GM21381 (cell line): ENCODE data around the gene CBARP.

Experiments used
- ATAC-seq: cut with Tn5 transposase; IDR thresholded peaks from one replicate; pipeline ENCODE4 v1.9.1; 2021; ENCODE audit warnings: mild to moderate bottlenecking, moderate library complexity; ENCODE audit not compliant: unreplicated experiment

CBARP gene

DNA sequence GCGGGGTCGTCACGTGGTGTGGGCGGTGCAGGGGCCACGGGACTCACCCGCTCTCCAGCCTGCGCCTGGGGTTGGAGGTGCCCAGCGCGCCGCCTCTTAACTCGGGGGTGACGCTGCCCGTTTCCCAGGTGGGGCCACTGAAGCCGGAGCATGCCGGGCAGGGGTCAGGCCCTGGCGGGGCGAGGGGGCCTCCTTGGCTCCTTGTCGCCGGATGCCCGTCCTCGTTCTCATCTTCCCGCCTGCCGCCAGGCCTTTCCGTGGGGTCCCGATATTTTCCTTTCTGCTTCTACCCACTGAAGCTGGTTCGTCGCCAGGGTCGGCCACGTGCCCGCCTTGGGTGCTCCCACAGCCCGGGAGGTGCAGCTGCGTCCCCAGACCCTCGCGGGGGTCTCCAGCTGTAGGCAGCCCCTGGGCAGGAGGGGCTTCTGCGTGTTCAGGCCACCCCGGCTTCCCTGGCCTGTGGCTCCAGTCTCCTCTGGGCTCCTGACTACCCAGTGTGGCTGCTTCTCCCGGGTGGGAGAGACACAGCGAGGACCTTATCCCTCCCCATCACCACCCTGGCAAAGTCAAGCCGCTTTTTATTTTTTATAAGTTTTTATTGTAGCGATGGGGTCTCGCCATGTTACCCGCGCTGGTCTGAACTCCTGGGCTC, 38.3 kb upstream of the CBARP start:
- no peak for ATAC-seq

DNA sequence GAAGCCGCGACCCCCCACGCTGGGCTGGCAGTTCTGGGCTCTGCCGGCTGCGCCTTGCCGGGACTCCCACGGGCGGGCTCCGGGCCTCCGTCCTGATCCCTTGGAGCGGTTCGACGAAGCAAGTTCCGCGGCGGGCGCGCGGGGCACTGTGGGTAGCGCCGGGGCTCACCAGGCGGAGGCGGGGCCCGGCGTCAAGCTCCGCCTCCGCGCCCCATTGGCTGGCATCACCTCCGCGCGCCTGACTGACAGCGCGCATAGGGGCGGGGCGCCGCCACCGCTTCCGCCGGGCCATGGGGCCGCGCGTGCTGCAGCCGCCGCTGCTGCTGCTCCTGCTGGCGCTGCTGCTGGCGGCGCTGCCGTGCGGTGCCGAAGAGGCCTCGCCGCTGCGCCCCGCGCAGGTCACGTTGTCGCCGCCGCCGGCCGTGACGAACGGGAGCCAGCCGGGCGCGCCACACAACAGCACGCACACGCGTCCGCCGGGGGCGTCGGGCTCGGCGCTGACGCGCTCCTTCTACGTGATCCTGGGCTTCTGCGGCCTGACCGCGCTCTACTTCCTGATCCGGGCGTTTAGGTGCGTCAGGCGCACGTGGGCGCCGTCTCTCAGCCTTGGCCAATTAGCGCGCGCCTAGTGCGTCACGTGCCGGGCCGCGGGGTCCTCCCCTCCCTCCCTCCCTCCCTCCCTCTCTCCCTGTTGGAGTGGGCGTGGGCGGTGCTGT, 37.6 kb upstream of the CBARP start, which contains the start of gene FAM174C:
Gene FAM174C, plus strand, starts transcription at position 271 of the 716 bp plus-strand sequence. Its CDS starts 20 bp downstream, at position 291.
- ATAC-seq, result peak; percentile 70

DNA sequence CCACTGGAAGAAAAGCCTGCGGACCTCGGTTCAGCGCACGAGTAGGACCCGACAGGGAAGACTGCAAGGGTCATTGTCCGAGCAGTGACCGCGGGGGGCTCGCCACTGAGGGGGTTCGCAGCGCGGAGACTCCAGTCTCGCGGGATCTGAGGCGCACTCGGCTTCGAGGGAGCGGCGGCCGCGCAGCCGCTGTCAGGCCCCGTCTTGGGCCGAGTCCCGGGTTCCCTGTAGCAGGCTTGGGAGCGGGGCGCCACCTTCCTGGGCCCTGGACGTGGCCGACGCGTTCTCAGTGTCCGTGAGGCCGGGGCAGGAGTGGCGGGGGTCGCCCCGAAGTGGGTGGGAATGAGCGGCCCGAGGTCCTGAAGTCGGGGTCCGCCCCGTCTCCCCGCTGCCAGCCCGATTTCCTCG, 37.1 kb upstream of the CBARP start:
- ATAC-seq, result no peak

DNA sequence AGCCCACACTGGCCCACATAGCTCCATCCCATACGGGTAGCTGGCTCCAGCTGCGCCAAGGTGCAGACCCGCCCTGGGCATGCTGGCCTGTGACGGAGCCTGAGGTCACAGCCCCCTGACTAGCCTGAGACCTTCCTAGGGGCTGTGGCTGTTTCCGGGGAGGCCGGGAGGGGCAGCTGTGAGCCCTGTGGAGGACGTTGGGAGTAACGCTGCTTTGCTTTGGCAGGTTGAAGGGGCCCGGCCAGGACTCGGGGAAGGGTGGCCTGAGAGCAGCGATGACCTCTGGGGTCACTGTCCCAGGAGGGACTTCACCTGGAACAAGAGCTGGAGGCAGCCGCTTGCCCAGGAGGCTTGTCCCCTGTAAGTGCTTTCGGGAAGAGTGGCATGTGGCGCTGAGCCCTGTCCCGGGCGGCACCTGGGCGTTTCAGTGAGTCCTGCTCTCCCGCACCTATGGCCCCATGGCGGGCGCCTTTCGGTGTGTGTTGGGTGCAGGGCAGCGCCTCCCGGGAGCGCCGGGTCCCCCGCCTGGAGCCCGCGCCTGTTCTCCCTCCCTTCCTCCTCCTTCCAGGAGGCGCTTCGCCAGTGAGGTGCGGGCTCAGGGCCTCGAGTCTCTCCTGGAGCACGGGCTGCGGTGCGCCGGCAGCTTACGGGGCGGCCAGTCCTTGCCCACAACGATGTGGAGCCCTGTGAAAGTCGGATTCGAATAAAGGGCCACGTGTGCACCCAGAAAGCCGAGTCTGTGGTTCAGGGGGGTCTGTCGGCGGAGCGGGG, 36.5 kb upstream of the CBARP start:
- no peak for ATAC-seq

- ATAC-seq, result no peak
Measured at GRCh38 chr19:1273263-1274041, 35.6 kb upstream of the CBARP start.

- ATAC-seq, result no peak
Measured at GRCh38 chr19:1272423-1273262, 34.8 kb upstream of the CBARP start.

DNA sequence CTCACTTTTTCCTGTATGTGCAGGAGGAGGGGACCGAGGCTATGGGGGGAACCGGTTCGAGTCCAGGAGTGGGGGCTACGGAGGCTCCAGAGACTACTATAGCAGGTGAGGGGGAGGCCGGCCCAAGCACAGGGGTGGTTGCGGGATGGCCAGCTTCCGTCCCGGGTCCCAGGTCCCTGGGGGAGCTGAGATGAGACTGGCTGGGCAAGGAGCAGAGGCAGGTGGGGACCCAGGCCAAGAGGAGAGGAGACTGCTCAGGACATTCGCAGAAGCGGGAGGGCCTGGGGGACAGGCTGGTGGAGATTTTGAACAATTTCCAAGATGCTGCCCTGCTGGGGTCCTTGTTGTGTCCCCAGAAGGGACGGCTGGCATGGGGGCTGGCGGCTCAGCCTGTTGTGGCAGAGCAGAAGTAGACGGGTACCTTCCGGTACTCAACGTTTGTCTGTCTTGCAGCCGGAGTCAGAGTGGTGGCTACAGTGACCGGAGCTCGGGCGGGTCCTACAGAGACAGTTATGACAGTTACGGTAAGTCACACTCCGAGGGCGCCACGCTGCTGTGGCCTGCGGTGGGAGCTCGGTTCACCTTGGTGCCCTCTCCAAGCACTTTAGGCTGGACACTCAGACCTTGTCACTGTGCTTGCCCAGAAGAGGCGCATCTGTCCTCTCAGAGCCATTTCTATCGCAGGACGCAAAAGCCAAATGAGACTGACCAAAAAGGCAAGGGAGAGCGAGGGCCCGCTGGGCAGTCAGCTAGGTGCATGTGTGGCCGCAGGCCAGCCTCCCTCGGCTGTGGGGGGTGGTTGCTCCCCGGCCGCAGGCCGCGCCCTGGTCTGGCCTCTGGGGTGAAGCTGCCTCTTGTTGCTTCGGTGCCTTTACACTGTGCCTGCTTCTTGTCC, 34.0 kb upstream of the CBARP start:
- no peak for ATAC-seq

DNA sequence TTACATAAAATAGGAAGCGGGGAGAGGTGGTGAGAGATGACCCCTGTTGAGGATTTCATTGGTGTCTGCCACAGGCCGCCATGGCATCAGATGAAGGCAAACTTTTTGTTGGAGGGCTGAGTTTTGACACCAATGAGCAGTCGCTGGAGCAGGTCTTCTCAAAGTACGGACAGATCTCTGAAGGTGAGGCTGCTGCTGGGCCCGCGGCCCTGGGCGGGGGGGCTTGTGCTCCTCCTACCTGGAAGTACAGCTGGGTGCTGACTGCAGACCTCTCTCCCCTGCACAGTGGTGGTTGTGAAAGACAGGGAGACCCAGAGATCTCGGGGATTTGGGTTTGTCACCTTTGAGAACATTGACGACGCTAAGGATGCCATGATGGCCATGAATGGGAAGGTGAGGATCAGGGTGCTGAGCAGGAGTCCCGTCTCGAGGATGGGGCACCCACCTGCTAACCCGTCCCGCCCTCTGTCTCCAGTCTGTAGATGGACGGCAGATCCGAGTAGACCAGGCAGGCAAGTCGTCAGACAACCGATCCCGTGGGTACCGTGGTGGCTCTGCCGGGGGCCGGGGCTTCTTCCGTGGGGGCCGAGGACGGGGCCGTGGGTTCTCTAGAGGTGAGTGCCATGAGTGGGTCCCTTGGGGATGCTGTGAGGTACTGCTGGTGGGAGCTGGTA, 33.2 kb upstream of the CBARP start:
- no peak for ATAC-seq

GRCh38 chr19:1270213-1270853, 32.5 kb upstream of the CBARP start:
- no peak for ATAC-seq

GRCh38 chr19:1269478-1270212, 31.8 kb upstream of the CBARP start:
- ATAC-seq, result peak; percentile 27

DNA sequence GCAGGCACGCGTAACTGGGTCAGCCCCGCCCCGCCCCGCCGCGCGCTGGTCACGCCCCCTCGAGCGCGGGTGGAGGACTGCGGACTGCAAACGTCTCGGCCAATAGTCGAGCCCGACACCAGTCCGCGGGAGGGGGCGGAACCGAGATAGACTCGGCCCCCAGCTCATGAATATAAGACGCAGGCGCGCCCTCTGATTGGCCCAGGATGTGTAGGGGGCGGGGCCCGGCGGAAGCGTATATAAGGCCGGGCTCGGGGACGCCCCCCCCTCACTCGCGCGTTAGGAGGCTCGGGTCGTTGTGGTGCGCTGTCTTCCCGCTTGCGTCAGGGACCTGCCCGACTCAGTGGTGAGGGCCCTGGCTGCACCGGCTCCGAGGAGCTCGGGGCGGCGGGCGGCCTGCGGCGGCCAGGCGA, 31.3 kb upstream of the CBARP start, which contains the start of gene CIRBP:
Gene CIRBP, plus strand, starts transcription at position 268 of the 413 bp plus-strand sequence. CDS start 1,602 bp downstream, outside the sequence.
- peak; percentile 49 for ATAC-seq

GRCh38 chr19:1268226-1269064, 30.6 kb upstream of the CBARP start:
- ATAC-seq, result no peak

DNA sequence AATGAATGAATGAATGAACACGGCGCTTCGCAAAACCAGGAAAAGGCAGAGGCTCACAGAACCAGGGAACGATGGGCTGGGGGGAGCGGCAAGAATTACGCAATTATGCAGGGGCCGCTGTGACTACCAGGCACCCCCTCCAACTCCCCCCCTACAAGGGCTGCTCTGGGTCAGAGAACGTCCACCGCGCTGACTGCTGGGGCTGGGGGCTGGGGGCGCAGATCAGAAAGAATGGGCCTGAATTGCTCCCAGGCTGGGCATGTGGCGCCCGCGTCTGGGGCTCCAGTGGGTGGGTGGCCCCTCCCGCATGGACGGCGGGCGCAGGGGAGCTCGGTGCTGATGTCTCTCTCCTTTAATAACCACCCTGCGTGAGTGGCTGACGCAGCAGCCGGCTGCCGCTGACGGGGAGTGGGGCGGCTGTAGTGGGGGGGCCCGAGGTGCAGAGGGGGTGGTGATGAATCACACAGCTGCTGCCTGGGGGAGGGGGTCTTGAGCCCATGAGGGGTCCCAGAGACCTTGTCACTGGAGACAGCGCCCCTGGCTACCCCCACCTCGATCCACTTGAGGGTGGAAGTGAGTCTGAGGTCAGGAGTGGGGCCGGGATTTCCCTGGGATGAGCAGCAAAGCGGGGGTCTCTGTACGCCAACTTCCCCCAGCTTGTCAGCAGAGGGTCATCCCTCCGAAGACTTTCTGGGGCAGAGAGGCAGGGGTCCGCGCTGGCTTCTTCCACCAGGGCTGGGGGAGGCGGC, 29.8 kb upstream of the CBARP start:
- ATAC-seq, result no peak

DNA sequence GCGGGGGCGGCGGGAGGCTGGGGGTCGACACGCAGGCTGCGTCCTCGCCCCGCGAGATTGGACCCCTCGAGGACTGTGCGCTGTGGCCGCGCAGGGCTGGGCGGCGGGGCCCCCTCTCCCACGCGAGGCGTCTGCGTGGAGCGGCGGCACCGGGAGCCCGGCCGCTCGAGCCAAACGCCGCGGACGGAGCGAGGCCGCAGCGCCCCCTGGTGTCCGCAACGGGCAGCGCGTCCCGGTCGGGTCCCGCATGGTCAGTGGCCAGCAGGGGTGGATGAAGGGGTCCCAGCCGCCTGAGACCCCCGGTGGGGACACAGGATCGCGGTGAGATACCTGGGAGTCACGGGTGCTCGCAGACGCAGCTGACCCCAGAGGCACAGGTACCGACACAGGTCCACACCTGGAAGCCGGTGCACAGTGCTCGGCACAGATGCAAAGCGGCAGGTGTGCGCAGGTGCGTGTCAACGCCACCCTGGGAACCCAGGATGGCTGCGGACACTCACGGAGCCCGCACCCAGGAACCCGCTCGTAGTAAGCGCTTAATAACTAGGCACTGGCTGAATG, 29.2 kb upstream of the CBARP start:
- peak; percentile 19 for ATAC-seq
